Duodenal mucosa (tissue), 2 donors: ENCODE measurements around the gene SLC2A9.

ENCODE experiments used
- H3K27ac ChIP-seq: one replicate; pipeline ENCODE4 v1.7.0; 2013; ENCODE audit warnings: low read depth, low read length
- H3K27me3 ChIP-seq, 2 donors: one replicate each; pipeline ENCODE4 v1.7.0; 2013; ENCODE audit warnings: low read length in 2 of 2, control low read depth in 1 of 2; ENCODE audit not compliant: insufficient read depth in 2 of 2, control insufficient read depth in 1 of 2
- H3K36me3 ChIP-seq, 2 donors: one replicate each; pipeline ENCODE4 v1.7.0; 2013; ENCODE audit warnings: low read length in 2 of 2, control low read depth in 1 of 2; ENCODE audit not compliant: insufficient read depth in 2 of 2, control insufficient read depth in 1 of 2
- H3K4me1 ChIP-seq, 2 donors: one replicate each; pipeline ENCODE4 v1.7.0; 2013; ENCODE audit warnings: low read length in 2 of 2, control low read depth in 1 of 2; ENCODE audit not compliant: insufficient read depth in 2 of 2, control insufficient read depth in 1 of 2
- H3K4me3 ChIP-seq, 2 donors: one replicate each; pipeline ENCODE4 v1.7.0; 2013; ENCODE audit warnings: low read length in 2 of 2, low read depth in 1 of 2
- H3K9ac ChIP-seq, 2 donors: one replicate each; pipeline ENCODE4 v1.7.0; 2013; ENCODE audit warnings: low read length in 2 of 2, low read depth in 1 of 2
- H3K9me3 ChIP-seq, 2 donors: one replicate each; pipeline ENCODE4 v1.7.0; 2013; ENCODE audit warnings: low read length in 2 of 2, control low read depth in 1 of 2; ENCODE audit not compliant: control insufficient read depth in 1 of 2

SLC2A9 gene

DNA sequence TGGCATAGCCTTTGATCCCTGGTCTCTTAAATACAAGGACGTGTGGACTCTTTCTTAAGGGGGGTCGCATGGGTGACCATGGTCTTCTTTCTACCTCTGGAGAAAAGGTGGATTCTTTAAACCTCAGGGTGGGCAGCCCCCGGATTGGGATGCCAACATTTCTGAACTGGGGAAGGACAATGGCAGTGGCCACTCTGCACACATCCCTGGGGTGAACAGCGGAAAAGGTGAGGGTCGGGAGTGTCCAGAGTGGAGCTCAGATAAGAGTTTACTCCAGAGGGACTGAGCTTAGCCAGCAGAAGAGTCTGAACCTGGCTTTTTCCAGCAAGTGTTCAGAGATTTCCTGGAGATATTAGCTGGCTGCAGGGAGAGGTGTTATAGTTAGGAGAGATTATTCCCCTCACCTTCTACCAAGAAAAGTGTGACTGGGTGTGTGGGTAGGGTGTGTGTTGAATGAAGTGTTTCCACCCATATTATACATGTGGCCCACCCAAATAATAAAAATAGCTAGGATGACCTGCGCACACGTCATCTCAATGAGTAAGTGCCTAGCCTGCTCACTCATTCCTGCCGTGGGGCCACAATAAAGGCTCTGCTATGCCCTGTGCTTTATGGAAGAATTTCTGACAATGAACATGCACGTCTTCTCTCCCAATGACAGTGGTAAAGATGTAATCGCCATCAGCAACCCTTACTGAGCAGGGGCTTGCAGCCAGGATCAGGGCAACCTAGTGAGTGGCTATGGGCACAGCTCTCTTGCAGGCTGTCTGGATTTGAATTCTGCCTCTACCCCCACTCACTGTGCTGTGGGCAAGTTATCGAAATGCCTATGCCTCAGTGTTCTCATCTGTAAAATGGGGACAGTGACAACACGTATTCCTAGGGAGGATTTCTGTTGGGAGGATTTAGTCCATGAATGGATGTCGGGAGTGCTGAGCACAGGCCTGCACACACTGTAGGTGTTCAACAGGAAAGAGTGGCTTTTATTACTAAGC is 76.6 kb downstream of the SLC2A9 start:
- no peak overlapping the region for H3K27ac ChIP-seq
- peaks cover 0 to 8% of the 10 kb centered on the region in 2 donors for H3K36me3 ChIP-seq
- no peaks in the 10 kb centered on the region for H3K27me3 ChIP-seq
- H3K9ac ChIP-seq, result no peak overlapping the region
- peaks cover 12 to 33% of the 10 kb centered on the region in 2 donors for H3K4me1 ChIP-seq
- no peaks in the 10 kb centered on the region for H3K9me3 ChIP-seq
- H3K4me3 ChIP-seq, result no peak overlapping the region

DNA sequence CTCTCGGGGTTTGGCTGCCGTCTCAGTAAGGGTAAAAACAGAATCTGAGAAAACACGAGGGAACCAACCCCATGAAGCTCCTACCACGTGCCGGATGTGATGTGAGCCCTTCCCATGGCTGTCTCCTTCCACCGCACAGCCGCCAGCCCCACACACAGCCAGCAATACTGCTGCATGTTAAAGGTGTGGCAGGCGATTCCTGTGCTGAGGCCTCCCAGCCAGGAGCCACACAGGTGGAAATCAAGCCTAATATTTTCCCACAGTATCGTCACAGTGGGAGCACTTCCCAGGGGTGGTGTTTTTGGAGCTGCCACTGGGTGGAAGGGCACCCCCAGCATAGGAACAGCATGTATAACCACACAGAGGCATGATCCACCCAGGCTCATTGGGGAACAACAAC is 77.5 kb downstream of the SLC2A9 start:
- Histone ChIP-seq H3K4me3 (no peak overlapping the region), H3K4me1 (peaks cover 12 to 33% of the 10 kb centered on the region in 2 donors), H3K27ac (no peak overlapping the region), H3K27me3 (no peaks in the 10 kb centered on the region), H3K36me3 (peaks cover 0 to 8% of the 10 kb centered on the region in 2 donors), H3K9ac (no peak overlapping the region), H3K9me3 (no peaks in the 10 kb centered on the region)

DNA sequence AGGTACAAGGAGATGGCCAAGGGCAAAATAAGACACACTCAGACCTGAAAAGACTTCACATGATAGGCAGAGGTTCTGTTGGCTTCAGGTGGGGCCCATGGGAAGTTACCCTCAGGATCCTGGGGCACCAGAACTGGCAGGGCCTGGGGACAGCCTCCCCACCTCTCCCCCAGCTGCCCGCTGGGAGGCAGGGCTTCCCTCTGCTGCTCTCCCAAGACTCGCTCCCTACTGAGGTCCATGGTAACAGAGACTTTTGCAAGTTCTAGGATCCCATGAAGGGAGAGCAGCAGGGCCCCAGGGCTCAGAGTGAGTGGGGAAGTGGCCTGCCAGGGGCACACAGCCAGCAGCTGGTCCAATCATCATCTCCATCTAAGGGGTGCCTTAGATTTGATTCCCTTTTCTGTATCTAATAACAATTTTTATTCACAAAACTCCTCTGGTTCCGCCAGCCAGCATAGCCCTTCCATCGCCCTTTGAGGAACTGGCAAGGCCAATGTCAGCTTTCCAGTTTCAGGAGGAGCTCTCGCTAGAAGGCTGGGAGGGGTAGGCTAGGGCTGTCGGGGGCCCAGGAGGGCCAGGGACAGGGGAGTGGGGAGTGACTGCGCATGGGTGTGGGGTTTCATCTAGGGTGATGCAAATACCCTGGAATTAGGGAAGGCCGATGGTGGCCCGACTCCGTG is 78.2 kb downstream of the SLC2A9 start:
- no peak overlapping the region for H3K4me3 ChIP-seq
- H3K36me3 ChIP-seq, result peaks cover 0 to 8% of the 10 kb centered on the region in 2 donors
- H3K27me3 ChIP-seq, result no peaks in the 10 kb centered on the region
- H3K4me1 ChIP-seq, result peaks cover 11 to 28% of the 10 kb centered on the region in 2 donors
- no peak overlapping the region for H3K27ac ChIP-seq
- no peak overlapping the region for H3K9ac ChIP-seq
- H3K9me3 ChIP-seq, result no peaks in the 10 kb centered on the region

DNA sequence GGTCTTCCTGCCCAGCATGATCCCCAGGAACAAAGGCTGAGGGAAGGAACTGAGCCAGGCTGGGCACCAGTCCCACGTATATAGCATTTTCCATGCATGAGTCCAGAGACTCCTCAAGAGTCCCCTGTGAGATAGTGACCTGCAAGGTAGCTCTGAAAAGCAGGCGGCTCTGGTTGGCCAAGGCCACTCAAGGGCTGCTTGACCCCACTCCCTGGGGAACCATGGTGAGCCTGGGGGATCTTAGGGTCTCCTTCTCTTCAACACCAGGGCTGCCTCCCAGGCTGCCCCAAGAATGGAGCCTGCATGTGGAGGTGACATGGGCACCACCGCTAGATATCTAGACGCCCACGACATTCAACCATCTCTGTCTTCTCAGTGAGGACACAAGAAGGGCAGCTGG is 79.2 kb downstream of the SLC2A9 start:
- H3K4me3 ChIP-seq, result no peak overlapping the region
- no peak overlapping the region for H3K27ac ChIP-seq
- peaks cover 4 to 21% of the 10 kb centered on the region in 2 donors for H3K4me1 ChIP-seq
- H3K9me3 ChIP-seq, result no peaks in the 10 kb centered on the region
- H3K27me3 ChIP-seq, result no peaks in the 10 kb centered on the region
- peaks cover 0 to 8% of the 10 kb centered on the region in 2 donors for H3K36me3 ChIP-seq
- H3K9ac ChIP-seq, result no peak overlapping the region

DNA sequence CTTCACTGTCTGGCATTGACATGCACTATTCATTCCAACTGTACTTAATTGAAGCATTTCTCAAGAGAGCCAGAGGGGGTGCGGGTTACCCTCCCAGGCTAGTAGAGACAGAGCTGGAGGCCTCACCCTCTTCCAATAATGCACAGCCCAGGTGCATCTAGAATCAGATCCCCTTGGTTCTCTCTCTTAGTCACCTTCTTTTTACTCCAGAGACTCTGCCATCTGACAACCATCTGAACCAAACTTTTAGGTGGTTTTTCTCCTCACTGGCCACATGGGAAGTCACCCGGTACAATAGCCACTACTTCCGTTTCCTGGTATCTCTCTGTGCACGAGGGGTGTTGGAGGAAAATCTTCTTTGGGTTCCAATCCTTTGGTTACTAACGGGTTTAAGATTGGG is 81.3 kb downstream of the SLC2A9 start:
- Histone ChIP-seq H3K9ac (no peak overlapping the region), H3K27ac (no peak overlapping the region), H3K4me3 (no peak overlapping the region), H3K27me3 (no peaks in the 10 kb centered on the region), H3K4me1 (peaks cover 0 to 12% of the 10 kb centered on the region in 2 donors), H3K9me3 (no peaks in the 10 kb centered on the region), H3K36me3 (peaks cover 0 to 15% of the 10 kb centered on the region in 2 donors)

DNA sequence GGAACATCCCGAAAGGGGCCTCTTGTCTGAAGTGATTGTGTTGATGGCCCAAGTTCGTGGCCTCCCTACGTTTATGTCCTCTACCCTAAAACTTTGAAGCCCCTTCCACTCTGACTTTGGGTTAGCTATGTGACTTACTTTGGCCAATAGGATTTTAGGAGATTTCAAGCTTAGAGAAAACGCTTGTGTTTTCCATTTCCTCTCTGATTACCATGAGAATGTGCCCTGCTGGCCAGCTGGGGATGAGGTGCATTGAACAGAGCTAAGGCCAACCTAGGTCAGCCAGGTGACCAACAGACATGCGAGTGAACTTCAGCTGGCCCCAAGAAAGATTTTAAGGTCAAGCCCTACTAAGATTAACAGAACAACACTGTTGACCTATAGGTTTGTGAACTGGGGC is 82.4 kb downstream of the SLC2A9 start:
- no peak overlapping the region for H3K27ac ChIP-seq
- peaks cover 0 to 1% of the 10 kb centered on the region in 2 donors for H3K4me1 ChIP-seq
- no peak overlapping the region for H3K9ac ChIP-seq
- no peak overlapping the region for H3K4me3 ChIP-seq
- H3K27me3 ChIP-seq, result no peaks in the 10 kb centered on the region
- H3K9me3 ChIP-seq, result no peaks in the 10 kb centered on the region
- peaks cover 0 to 15% of the 10 kb centered on the region in 2 donors for H3K36me3 ChIP-seq

DNA sequence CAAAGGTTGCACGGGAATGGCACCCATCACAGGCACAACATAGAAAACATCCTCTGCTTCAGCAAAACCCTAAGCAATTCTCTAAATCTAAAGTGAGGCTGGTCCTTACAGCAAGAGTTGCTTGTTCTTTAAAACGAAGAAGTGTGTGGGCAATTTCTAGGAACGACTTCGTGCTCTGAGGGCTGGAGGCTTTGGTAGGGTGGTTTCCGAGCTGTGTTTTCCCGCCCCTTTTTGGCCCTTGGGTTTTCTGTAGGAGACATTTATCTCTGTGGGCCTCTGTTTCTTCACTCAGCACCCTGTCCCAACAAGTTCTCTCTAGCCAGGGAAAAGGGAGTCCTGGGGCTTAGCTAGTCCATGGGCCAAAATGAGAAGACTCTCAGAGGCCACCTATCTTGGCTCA is 84.2 kb downstream of the SLC2A9 start:
- Histone ChIP-seq H3K27me3 (no peaks in the 10 kb centered on the region), H3K9me3 (no peaks in the 10 kb centered on the region), H3K4me1 (no peaks in the 10 kb centered on the region), H3K9ac (no peak overlapping the region), H3K36me3 (peaks cover 0 to 20% of the 10 kb centered on the region in 2 donors), H3K27ac (no peak overlapping the region), H3K4me3 (no peak overlapping the region)

DNA sequence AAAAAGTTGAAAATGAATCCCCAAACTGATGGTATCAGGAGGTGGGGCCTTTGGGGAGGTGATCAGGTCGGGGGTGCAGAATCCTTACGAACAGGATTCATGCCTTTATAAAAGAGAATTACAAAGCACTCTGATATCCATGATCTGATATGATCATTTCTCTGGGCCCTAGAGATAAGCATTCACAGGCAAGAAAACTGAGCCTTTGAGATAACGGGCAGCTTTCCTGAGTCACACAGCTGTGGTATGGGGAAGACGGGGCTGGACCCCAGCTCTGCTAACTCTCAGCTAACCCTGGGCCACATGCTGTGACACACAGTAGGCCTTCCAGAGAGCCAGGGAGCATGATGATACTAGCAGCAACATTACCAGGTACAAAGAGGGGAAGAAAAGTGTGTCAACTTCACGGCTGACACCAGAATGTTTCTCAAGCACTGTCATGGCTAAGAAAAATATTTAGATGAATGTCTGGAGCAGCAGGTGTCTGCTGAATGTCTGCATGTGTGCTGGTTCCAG is 85.1 kb downstream of the SLC2A9 start:
- H3K9ac ChIP-seq, result no peak overlapping the region
- no peaks in the 10 kb centered on the region for H3K4me1 ChIP-seq

DNA sequence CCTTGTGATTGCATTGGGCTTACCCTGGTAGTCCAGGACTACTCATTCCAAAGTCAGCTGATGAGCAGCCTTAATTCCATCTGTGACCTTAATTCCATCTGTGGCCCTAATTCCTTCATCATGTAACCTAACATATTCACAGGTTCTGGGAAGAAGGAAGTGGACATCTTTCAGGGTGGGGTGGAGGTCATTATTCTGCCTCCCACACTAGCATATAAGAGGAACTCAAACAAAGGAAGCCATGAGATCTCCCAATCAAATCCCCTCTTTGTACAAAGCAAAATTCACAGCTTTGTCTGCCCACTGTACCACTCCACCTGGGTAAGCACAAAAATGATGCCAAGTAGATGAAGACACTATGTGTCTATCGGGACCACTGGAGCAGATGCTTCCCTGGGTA is 87.3 kb downstream of the SLC2A9 start:
- Histone ChIP-seq H3K9me3 (no peaks in the 10 kb centered on the region), H3K4me1 (peaks cover 2 to 5% of the 10 kb centered on the region in 2 donors), H3K9ac (no peak overlapping the region), H3K36me3 (peaks cover 0 to 16% of the 10 kb centered on the region in 2 donors), H3K27me3 (no peaks in the 10 kb centered on the region), H3K4me3 (no peak overlapping the region), H3K27ac (no peak overlapping the region)

More for the DNA sequence above, 85.1 kb downstream of the SLC2A9 start:
- no peak overlapping the region for H3K27ac ChIP-seq
- H3K27me3 ChIP-seq, result no peaks in the 10 kb centered on the region
- H3K9me3 ChIP-seq, result no peaks in the 10 kb centered on the region
- H3K36me3 ChIP-seq, result peaks cover 0 to 16% of the 10 kb centered on the region in 2 donors
- H3K4me3 ChIP-seq, result no peak overlapping the region

DNA sequence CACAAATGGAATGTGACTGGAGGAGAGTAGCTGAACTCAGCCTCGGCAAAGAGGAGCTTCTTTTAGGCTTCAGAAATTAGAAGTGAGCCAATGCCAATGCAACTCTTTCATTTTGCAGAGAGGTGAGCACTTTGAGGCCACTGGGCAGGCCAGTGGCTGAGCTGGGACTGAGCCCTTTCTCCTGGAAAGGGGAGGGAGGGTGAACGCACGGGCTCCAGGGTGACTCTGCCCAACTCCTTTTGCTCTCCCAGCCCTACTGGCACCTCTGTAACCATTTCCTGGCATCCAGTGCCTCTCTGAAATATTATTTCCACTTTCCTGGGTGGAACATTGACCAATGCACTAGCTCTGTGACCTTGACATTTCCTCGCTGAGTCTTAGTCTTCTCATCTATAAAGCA is 88.1 kb downstream of the SLC2A9 start:
- Histone ChIP-seq H3K36me3 (peaks cover 0 to 16% of the 10 kb centered on the region in 2 donors), H3K4me3 (no peak overlapping the region), H3K4me1 (peaks cover 4 to 5% of the 10 kb centered on the region in 2 donors), H3K27ac (no peak overlapping the region), H3K9me3 (no peaks in the 10 kb centered on the region), H3K9ac (no peak overlapping the region), H3K27me3 (no peaks in the 10 kb centered on the region)
